ENCODE data around the gene SLCO2A1.

DNA sequence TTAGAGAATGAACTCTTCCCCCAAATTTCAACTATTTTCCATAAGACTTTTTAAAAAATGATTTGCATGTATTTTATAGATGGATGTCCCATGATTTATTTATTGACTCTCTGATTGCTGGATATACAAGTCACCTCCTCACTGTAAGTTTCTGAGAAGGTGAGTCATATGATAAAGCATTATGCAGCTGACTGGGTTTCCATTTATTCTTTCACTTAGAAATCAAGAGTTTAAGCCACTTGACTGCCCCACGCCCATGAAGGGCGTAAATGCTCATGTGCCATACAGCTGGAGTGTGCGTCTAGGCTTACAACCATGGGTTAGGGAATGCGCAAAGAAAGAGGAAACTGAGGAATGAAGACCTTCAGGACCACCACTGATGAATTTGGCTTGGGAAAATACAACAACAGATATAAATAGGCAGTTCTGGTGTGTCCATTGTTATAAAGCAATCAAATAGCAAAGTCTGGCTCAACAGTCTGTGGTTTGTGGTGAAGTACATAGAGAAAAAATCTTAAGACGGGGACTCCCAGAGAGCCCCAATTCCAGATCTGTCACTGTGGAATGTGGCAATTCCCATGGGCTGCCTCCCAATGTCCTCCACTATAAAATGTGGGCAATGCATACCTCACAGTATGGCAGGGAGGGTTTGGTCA is 20.3 kb downstream of the SLCO2A1 start:
- TF ChIP-seq, protein P1, sequence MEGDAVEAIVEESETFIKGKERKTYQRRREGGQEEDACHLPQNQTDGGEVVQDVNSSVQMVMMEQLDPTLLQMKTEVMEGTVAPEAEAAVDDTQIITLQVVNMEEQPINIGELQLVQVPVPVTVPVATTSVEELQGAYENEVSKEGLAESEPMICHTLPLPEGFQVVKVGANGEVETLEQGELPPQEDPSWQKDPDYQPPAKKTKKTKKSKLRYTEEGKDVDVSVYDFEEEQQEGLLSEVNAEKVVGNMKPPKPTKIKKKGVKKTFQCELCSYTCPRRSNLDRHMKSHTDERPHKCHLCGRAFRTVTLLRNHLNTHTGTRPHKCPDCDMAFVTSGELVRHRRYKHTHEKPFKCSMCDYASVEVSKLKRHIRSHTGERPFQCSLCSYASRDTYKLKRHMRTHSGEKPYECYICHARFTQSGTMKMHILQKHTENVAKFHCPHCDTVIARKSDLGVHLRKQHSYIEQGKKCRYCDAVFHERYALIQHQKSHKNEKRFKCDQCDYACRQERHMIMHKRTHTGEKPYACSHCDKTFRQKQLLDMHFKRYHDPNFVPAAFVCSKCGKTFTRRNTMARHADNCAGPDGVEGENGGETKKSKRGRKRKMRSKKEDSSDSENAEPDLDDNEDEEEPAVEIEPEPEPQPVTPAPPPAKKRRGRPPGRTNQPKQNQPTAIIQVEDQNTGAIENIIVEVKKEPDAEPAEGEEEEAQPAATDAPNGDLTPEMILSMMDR (IDR thresholded peaks at IDR 0.05; ENCODE audit: low read length), result no peak
- no peak for TF ChIP-seq EZH2 (optimal IDR thresholded peaks at IDR 0.05; ENCODE audit: low read depth, low read length)

Data from MM.1S (cell line).